HG03280 (cell line): ENCODE data around the gene FAM241A.
"Not testable (repeated sequence)": the region's sequence is repeated elsewhere in the genome, so short reads cannot be mapped to it uniquely, and the experiment has no call there.

Source experiments
- ATAC-seq: cut with Tn5 transposase; IDR thresholded peaks from one replicate; pipeline ENCODE4 v1.9.1; 2021; ENCODE audit warnings: mild to moderate bottlenecking, moderate library complexity; ENCODE audit not compliant: unreplicated experiment

Gene FAM241A

DNA sequence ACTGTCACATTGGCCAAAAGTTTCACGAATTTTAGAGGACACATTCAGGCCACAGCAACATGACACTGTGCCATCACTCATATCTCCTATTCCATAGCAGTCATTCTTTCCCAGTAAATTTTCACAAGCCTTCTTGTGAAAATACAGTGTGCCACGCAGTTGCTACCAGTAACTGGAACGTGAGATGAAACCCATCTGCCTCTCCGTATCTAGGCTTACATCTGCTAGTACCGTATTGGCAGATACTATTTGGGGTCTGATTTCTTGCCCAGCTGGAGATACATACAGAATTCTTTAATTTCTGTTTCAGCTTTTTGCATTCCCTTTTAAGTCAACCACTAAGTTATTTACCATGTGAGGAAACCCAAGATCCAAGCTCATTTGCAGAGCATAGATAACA is 8.7 kb upstream of the FAM241A start:
- no peak for ATAC-seq

DNA sequence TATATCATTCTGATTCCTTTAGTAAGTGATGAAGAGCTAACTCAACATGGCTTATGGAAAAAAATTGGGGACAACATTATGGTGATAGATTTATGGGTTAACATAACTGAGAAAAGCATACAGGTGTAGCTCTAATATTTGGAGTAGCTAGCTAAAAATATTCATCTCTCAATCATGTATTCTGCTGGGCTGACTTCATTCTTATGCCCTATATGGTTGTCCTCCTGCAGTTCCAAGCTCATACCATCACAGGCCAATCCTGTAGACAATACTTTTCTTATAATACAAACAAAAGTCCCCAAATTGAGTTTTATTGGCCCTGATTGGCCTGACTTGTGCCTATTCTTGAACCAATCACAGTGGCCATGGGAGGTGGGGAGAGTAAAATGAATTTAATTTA is 6.7 kb upstream of the FAM241A start:
- ATAC-seq = no peak

GRCh38 chr4:112140536-112140935 is 4.7 kb upstream of the FAM241A start:
- ATAC-seq = no peak

DNA sequence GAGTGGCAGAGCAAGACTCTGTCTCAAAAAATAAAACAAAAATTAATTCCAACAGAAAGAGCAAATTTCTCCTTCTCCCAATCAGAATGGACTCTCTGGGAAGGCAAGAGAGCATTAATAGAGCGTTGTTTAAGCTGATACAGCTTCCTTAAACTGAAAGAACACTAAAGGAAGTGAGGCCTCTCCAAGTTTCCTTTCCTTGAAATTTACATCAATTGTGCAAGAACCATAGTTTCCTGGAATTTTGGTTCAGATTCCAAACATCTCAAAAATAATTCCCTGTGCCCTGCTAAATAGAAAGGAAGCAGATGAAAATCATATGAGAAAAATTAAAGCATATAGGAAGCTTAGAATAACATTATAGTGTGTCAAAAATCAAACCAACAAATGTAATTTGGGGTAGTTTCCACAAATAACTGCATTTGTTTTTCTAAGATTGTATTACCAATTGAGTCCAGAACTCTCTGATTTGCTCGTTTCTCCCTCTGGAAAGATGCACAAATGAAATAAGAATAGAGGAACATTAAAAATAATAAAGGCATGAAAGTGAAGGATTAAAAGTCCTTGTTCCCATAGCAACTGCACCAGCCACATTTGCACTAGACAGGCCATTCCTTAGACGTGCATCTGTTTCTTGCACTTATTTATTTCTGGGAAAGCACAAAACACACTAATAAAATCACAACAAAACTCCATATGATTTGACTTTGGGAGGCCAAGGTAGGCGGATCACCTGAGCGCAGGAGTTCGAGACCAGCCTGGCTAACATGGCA is 3.7 kb upstream of the FAM241A start:
- ATAC-seq = no peak

GRCh38 chr4:112142182-112142581 is 3.1 kb upstream of the FAM241A start:
- no peak for ATAC-seq

DNA sequence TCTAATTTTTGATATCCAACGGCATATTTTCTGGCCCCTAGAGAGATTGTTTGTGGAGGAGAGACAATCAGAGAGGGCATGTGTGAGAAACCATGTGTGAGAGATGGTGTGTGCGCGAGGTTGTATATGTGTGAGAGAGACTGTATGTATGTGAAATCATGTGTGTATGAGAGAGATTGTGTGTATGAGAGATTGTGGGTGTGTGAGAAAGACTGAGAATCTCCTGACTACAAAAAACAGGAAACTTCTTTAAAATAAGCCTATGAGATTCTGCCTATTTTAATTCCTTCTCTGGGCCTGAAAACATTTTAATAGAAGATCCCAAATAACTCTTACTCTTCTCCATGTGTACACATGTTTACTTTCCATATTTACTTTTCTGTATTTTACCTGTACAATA is 1.5 kb upstream of the FAM241A start:
- no peak for ATAC-seq

GRCh38 chr4:112144546-112145325 is 518 bp upstream of the FAM241A start:
- ATAC-seq = no peak

- peak; percentile 44 for ATAC-seq
These were observed 692 bp downstream of the FAM241A start for GRCh38 chr4:112145790-112146501.

GRCh38 chr4:112146502-112146813 is 1.2 kb downstream of the FAM241A start:
- no peak for ATAC-seq

GRCh38 chr4:112147697-112148096 is 2.4 kb downstream of the FAM241A start:
- ATAC-seq = no peak

DNA sequence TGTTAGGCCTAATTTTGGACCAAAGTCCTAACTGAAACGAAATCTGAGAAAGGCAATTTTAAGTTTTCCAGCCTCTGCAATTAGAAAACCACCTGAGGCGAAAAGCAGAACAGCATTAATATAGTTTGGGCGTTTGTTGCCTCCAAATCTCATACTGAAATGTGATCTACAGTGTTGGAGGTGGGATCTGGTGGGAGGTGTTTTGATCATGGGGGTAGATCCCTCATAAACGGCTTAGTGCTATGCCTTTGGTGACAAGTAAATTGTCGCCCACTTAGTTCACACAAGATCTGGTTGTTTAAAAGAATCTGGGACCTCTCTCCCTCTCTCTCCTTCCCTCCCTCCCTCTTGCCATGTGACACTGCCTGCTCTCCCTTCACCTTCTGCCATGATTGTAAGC is 5.7 kb downstream of the FAM241A start:
- no peak for ATAC-seq

DNA sequence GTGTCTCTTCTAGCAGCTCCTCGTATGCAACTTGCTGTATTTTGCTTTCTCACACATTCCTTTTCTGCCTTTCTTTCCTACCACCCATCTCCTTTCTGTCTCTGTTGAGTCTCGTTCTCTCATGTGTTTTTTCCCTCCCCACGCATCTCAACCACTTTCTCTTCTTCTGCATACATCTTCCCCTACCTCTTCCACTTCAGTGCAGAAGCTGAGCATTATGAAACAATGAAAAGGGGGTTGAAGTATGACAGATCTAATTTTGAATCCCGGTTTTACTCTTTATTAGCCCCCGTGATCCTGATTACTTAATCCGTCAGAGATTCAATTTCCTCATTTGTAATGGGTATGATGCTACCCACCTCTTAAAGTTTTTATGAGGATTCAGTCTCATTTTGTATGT is 7.3 kb downstream of the FAM241A start:
- no peak for ATAC-seq

GRCh38 chr4:112153211-112153791 is 8.0 kb downstream of the FAM241A start:
- no peak for ATAC-seq

DNA sequence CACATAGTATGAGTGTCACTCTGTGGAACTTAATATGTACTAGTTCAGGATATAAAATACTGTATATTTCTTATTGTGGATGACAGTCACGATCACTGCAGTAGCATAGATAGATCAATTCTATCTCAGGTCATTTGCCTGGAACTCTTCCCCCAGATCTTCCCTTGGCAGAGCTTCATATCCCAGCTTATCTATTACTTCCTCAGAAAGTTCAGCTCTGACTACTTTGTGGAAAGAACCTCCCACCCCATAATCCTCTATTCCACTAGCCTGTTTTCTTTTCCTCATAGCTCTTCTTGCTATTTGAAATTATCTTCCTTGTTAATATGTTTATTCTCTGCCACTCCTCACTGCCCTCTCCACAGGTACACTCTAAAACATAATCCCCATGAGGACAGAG is 10.9 kb downstream of the FAM241A start:
- ATAC-seq = no peak

- no peak for ATAC-seq
These were observed 11.3 kb downstream of the FAM241A start for GRCh38 chr4:112156553-112156952.

GRCh38 chr4:112163706-112164105 is 18.5 kb downstream of the FAM241A start:
- ATAC-seq = not testable (repeated sequence)

- ATAC-seq = no peak
These were observed 22.5 kb downstream of the FAM241A start for GRCh38 chr4:112167794-112168193.

GRCh38 chr4:112168719-112169500 is 23.7 kb downstream of the FAM241A start:
- no peak for ATAC-seq

- ATAC-seq = no peak
These were observed 25.3 kb downstream of the FAM241A start for GRCh38 chr4:112170451-112170993.

DNA sequence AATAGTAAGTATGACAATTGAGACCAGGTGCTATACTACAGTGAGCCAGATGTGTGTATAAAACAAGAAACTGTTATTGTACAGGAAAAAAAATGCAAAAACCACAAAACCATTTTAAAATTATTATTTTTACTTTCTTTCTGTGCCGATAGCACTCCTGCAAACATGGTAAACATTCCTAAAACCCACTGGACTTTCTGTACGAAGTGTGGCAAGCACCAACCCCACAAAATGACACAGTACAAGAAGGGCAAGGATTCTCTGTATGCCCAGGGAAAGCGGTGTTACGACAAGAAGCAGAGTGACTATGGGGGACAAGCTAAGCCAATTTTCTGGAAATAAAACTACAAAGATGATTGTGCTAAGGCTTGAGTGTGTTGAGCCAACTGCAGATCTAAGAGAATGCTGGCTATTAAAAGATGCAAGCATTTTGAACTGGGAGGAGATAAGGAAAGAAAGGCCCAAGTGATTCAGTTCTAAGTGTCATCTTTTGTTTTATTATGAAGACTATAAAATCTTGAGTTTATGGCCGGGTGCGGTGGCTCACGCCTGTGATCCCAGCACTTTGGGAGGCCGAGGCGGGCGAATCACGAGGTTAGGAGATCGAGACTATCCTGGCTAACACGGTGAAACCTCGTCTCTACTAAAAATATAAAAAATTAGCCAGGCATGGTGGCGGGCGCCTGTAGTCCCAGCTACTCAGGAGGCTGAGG is 26.0 kb downstream of the FAM241A start:
- not testable (repeated sequence) for ATAC-seq
